ENCODE results near the gene CD40. TPM values are rescaled to one million over a fixed set of nuclear protein-coding genes. Genes with fewer than 3 reads are reported as not detected.

The CD40 gene
- polyA plus RNA-seq, 2 of the 4 experiments (the other 2 are of a cell fraction), result 4.9 to 5.2 TPM

- 0% methylated on average over 5 of the region's 5 CpGs for WGBS (ENCODE audit: missing lambda C conversion rate)
- DNase-seq (ENCODE audit: low read depth in 1 of 2, low spot score in 1 of 2), result no peak
Measured at GRCh38 chr20:46160661-46161060, 42.5 kb downstream of the CD40 start.

DNA sequence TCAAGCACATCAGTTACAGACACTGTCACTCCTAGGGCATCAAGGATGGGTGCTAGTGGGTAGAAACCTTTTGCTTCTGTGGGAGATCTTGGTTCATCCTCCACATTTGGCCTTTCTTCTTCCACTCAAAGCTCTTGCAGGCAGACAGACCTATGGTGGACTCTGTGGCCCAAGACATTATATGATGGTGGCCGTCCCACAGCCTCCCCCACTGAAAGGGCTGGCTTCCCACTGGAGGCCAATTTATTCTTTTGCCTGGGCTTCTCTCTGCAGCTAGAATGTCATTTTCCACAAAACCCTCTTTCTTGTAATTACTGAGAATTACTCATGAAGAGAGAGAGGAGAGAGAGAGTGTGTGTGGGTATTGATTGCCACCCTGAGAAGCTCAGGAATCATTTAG, 43.8 kb downstream of the CD40 start:
- ATAC-seq (no peak), DNase-seq (ENCODE audit: low read depth in 1 of 2, low spot score in 1 of 2) (no peak), FAIRE-seq (no peak)
- no peaks in the 10 kb centered on the region for H3K9me3 ChIP-seq
- H3K4me1 ChIP-seq, result no peaks in the 10 kb centered on the region
- H3K27ac ChIP-seq, result no peak overlapping the region
- ChIA-PET CTCF (interaction anchor here (1.3 to 2.3 kb wide), 7 partner anchors 8 to 148 kb away, joined by 4 to 16 read pairs (median 7); no protein-coding TSS in a partner anchor), POLR2A (no interaction called here)
- H3K4me2 ChIP-seq, result no peak overlapping the region
- H3K4me3 ChIP-seq, result no peak overlapping the region
- TF ChIP-seq FOSL2 (IDR thresholded peaks at IDR 0.05), result no peak
- TF ChIP-seq FOSL2 (CRISPR knock-in tag; IDR thresholded peaks at IDR 0.05), result no peak
- TF ChIP-seq HOXB5 (CRISPR knock-in tag; IDR thresholded peaks at IDR 0.05), result no peak
- TF ChIP-seq FOSB (CRISPR knock-in tag; IDR thresholded peaks at IDR 0.05), result no peak
- TF ChIP-seq REST (IDR thresholded peaks at IDR 0.05), result no peak
- no peak for TF ChIP-seq GATA3 (IDR thresholded peaks at IDR 0.05; ENCODE audit: borderline replicate concordance)
- TF ChIP-seq SREBF2 (IDR thresholded peaks at IDR 0.05), result no peak
- no peak for TF ChIP-seq ELK1 (IDR thresholded peaks at IDR 0.05; ENCODE audit: low read depth, low read length)
- WGBS (ENCODE audit: missing lambda C conversion rate), result 26% methylated on average over 1 of the region's 1 CpG

More at GRCh38 chr20:46160661-46161060, 42.5 kb downstream of the CD40 start:
- Histone ChIP-seq H3K4me3 (no peak overlapping the region), H3K27ac (no peak overlapping the region), H3K4me1 (no peaks in the 10 kb centered on the region), H3K9me3 (no peaks in the 10 kb centered on the region), H3K4me2 (no peak overlapping the region)
- no peak for TF ChIP-seq ZNF302 (CRISPR knock-in tag; IDR thresholded peaks at IDR 0.05)
- no peak for TF ChIP-seq SREBF2 (IDR thresholded peaks at IDR 0.05)
- TF ChIP-seq CBX8 (IDR thresholded peaks at IDR 0.05), result no peak
- no peak for TF ChIP-seq HOXA7 (CRISPR knock-in tag; IDR thresholded peaks at IDR 0.05)
- CTCF ChIA-PET, result interaction anchor here (0.5 to 3.9 kb wide), 8 partner anchors 11 to 188 kb away, joined by 3 to 10 read pairs (median 4); no protein-coding TSS in a partner anchor
- no peak for ATAC-seq
- no peak for FAIRE-seq
- POLR2A ChIA-PET, result no interaction called here

DNA sequence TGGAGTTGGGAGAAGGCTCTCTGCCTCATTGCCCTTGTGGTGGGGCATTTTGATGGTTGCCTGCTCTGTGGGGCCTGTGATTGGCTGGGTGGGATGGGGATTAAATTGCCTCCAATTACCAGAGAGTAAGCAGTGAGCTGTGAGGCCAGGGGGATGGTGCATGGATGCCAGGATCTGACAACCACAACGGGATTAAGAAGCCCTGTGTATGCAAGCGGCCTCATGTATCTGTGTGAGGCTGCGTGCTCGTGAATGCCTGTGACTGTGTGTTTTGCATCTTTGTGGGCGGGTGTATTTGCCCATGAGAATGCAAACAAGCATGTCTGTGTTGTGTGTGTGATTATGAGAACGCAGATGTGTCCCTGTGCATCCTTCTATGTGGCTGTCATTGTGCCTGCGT, 46.1 kb downstream of the CD40 start:
- TF ChIP-seq BHLHE40 (IDR thresholded peaks at IDR 0.05; ENCODE audit: low read depth, low read length) (no peak), HDAC2 (IDR thresholded peaks at IDR 0.05) (no peak), RARB (CRISPR knock-in tag; IDR thresholded peaks at IDR 0.05) (no peak), FOXS1 (CRISPR knock-in tag; IDR thresholded peaks at IDR 0.05) (no peak), CHD4 (IDR thresholded peaks at IDR 0.05; ENCODE audit: borderline replicate concordance) (no peak), TP53 (CRISPR knock-in tag; IDR thresholded peaks at IDR 0.05) (no peak), MYC (IDR thresholded peaks at IDR 0.05; ENCODE audit: borderline replicate concordance, low read length) (no peak), POLR2A (IDR thresholded peaks at IDR 0.05; ENCODE audit: low read length) (no peak), NFE2L2 (conservative IDR thresholded peaks at IDR 0.05; ENCODE audit: low read length) (no peak), CBX2 (IDR thresholded peaks at IDR 0.05; ENCODE audit: borderline replicate concordance, low read depth) (no peak), POLR2AphosphoS2 (conservative IDR thresholded peaks at IDR 0.05; ENCODE audit: low read length) (no peak), CBX8 (IDR thresholded peaks at IDR 0.05) (no peak), TFCP2L1 (CRISPR knock-in tag; IDR thresholded peaks at IDR 0.05) (no peak), PHF8 (IDR thresholded peaks at IDR 0.05; ENCODE audit: borderline replicate concordance, low read depth) (no peak), SMC3 (IDR thresholded peaks at IDR 0.05) (no peak), EHF (CRISPR knock-in tag; IDR thresholded peaks at IDR 0.05) (no peak), PBX3 (IDR thresholded peaks at IDR 0.05) (no peak), SREBF2 (IDR thresholded peaks at IDR 0.05) (no peak), RCOR1 (IDR thresholded peaks at IDR 0.05; ENCODE audit: low read depth, low read length) (no peak)
- TF ChIP-seq, protein P1, sequence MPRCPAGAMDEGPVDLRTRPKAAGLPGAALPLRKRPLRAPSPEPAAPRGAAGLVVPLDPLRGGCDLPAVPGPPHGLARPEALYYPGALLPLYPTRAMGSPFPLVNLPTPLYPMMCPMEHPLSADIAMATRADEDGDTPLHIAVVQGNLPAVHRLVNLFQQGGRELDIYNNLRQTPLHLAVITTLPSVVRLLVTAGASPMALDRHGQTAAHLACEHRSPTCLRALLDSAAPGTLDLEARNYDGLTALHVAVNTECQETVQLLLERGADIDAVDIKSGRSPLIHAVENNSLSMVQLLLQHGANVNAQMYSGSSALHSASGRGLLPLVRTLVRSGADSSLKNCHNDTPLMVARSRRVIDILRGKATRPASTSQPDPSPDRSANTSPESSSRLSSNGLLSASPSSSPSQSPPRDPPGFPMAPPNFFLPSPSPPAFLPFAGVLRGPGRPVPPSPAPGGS (IDR thresholded peaks at IDR 0.05), result no peak
- 15% methylated on average over 7 of the region's 7 CpGs for WGBS (ENCODE audit: missing lambda C conversion rate)
- Histone ChIP-seq H3K4me1 (no peaks in the 10 kb centered on the region), H3K9me3 (no peaks in the 10 kb centered on the region), H3K4me2 (no peak overlapping the region), H3K4me3 (no peak overlapping the region), H3K27ac (no peak overlapping the region)
- DNase-seq (ENCODE audit: low read depth in 1 of 2, low spot score in 1 of 2), result no peak
- CTCF ChIA-PET, result interaction anchor here (2.3 kb wide), 1 partner anchor 32 kb away, joined by 15 read pairs; no protein-coding TSS in a partner anchor
- POLR2A ChIA-PET, result no interaction called here
- ATAC-seq, result no peak
- FAIRE-seq, result no peak

Data from A549 (cell line).